Left ventricle myocardium inferior (tissue), 1 donor: ENCODE results near the gene ZNF177. TPM values are rescaled to one million over a fixed set of nuclear protein-coding genes. Genes with fewer than 3 reads are reported as not detected.

Experiments
- DNase-seq: peaks from one replicate; pipeline ENCODE4 v3.0.0-alpha.2; 2020
- H3K27ac ChIP-seq: fragments of 200-600 bp; replicated peaks from 2 replicates; pipeline ENCODE4 v1.8.0; 2021
- H3K27me3 ChIP-seq: fragments of 200-600 bp; 2 replicates; pipeline ENCODE4 v1.8.0; 2021; ENCODE audit warnings: low read depth
- H3K36me3 ChIP-seq: fragments of 200-600 bp; 2 replicates; pipeline ENCODE4 v1.8.0; 2021
- H3K4me1 ChIP-seq: fragments of 200-600 bp; 2 replicates; pipeline ENCODE4 v1.8.0; 2021
- H3K4me3 ChIP-seq: fragments of 200-600 bp; 2 replicates; pipeline ENCODE4 v1.8.0; 2021; ENCODE audit warnings: mild to moderate bottlenecking, moderate library complexity
- H3K9me3 ChIP-seq: fragments of 200-600 bp; replicated peaks from 2 replicates; pipeline ENCODE4 v1.8.0; 2021
- intact Hi-C: fragments of 100-400 bp; cut with micrococcal nuclease; formaldehyde crosslinking; loops from one replicate; pipeline ENCODE4 v1.11.0; 2022
- total RNA-seq: library from RNA; stranded (reverse); fragmentation: NEBNext Ultra II Directional; extraction: Animal tissue kit (Norgen Biotek cat#: 25700); gene quantifications from one replicate; pipeline ENCODE4 v1.2.1, GENCODE V29; 2021
- TF ChIP-seq, protein P1 (sequence below): fragments of 200-600 bp; IDR thresholded peaks from 2 replicates; pipeline ENCODE4 v1.8.0; 2021; ENCODE audit warnings: antibody characterized with exemption, mild to moderate bottlenecking, borderline replicate concordance
- donor health status: DM: no; HTN: yes; CAD: no; lungs with severe emphysema.

Gene ZNF177
- total RNA-seq, 1 donor from 2014 or later: 3.5 TPM

DNA sequence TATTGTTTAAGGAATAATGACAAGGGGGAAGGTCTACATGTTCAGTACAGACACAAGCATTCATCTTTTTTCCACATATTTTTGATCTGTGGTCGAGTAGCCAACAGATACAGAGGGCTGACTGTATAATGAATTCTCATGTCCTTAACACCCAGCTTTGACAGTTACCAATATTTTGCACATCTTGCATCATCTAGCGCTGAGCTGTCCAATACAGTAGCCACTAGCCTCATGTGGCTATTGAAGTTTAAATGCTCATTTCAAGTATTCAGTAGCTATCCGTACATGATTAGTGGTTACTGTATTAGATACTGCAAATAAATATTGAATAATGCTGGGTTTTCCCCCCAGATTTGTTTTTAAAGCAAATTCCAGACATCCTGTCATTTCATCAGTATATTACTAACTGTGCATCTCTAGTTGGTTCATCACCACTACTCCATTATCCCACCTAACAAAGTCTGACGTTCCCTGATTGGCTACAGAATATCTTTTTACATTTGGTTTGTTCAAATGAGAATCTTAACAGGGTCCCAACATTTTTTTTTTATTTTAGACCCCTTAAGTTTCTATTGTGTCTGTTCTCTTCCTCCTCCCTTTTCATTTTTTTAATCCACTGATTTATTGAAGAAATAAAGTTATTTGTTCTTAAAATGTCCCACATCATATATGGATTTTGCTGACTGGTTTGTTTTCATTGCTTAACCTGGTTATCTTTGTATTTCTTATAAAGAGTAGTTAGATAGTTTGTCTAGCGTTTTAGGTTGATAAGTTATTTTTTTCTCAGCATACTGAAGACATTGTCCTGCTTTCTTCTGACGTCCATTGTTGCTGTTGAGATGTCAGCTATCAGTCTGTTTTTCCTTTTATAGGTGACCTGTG is 8.2 kb downstream of the ZNF177 start:
- intact Hi-C loops: no loop called here
- H3K4me3 ChIP-seq: no peak overlapping the region
- peaks cover 100% of the 10 kb centered on the region for H3K36me3 ChIP-seq
- no peak overlapping the region for H3K27ac ChIP-seq
- TF ChIP-seq, protein P1, sequence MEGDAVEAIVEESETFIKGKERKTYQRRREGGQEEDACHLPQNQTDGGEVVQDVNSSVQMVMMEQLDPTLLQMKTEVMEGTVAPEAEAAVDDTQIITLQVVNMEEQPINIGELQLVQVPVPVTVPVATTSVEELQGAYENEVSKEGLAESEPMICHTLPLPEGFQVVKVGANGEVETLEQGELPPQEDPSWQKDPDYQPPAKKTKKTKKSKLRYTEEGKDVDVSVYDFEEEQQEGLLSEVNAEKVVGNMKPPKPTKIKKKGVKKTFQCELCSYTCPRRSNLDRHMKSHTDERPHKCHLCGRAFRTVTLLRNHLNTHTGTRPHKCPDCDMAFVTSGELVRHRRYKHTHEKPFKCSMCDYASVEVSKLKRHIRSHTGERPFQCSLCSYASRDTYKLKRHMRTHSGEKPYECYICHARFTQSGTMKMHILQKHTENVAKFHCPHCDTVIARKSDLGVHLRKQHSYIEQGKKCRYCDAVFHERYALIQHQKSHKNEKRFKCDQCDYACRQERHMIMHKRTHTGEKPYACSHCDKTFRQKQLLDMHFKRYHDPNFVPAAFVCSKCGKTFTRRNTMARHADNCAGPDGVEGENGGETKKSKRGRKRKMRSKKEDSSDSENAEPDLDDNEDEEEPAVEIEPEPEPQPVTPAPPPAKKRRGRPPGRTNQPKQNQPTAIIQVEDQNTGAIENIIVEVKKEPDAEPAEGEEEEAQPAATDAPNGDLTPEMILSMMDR: no peak
- no peak for DNase-seq
- no peaks in the 10 kb centered on the region for H3K4me1 ChIP-seq
- no peaks in the 10 kb centered on the region for H3K27me3 ChIP-seq
- H3K9me3 ChIP-seq: peaks cover 100% of the 10 kb centered on the region

DNA sequence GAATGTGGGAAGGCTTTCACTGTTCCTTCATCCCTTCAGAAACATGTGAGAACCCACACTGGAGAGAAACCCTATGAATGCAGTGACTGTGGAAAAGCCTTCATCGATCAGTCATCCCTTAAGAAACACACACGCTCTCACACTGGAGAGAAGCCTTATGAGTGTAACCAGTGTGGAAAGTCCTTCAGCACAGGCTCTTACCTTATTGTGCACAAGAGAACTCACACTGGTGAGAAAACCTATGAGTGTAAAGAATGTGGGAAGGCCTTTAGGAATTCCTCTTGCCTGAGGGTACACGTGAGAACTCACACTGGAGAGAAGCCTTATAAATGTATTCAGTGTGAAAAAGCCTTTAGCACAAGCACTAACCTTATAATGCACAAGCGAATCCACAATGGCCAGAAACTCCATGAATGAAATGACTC is 18.6 kb downstream of the ZNF177 start:
- peaks cover 100% of the 10 kb centered on the region for H3K36me3 ChIP-seq
- no peak overlapping the region for H3K4me3 ChIP-seq
- no peak for DNase-seq
- H3K27me3 ChIP-seq: no peaks in the 10 kb centered on the region
- intact Hi-C loops: no loop called here
- H3K4me1 ChIP-seq: no peaks in the 10 kb centered on the region
- TF ChIP-seq, protein P1: no peak
- peaks cover 100% of the 10 kb centered on the region for H3K9me3 ChIP-seq
- H3K27ac ChIP-seq: no peak overlapping the region

DNA sequence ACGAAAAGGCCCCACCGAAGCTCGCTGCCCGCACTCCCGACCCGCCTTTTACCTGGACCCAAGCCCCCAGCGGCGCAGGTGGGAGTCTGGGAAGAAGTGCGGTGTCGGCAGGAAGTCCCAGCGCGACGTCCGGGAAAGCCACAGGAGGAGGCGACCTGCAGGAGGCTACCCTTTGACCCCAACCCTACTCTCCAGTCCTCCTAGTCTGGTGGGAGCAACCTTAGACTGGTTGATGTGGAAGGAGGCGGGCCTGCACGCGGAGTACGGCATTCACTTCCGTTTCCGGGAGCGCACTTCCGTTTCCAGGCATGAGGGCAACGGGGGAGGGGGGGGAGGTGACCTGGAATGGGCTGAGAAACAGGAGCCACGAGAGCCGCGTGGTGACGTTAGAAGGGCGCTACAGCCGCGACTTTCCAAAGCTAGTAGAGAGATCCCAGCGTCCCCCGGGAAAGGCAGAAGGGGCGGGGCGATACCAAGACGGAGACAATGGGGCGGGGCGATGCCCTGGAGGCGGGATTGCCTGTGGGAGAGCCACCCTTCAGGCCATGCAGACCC is 44.1 kb downstream of the ZNF177 start:
- TF ChIP-seq, protein P1: no peak
- peaks cover 88% of the 10 kb centered on the region for H3K9me3 ChIP-seq
- peak overlapping the region; percentile 81 for H3K4me3 ChIP-seq
- H3K4me1 ChIP-seq: peaks cover 22% of the 10 kb centered on the region
- peak; percentile 84 for DNase-seq
- intact Hi-C loops: no loop called here
- peaks cover 21% of the 10 kb centered on the region for H3K36me3 ChIP-seq
- H3K27me3 ChIP-seq: no peaks in the 10 kb centered on the region
- peak overlapping the region; percentile 79 for H3K27ac ChIP-seq

DNA sequence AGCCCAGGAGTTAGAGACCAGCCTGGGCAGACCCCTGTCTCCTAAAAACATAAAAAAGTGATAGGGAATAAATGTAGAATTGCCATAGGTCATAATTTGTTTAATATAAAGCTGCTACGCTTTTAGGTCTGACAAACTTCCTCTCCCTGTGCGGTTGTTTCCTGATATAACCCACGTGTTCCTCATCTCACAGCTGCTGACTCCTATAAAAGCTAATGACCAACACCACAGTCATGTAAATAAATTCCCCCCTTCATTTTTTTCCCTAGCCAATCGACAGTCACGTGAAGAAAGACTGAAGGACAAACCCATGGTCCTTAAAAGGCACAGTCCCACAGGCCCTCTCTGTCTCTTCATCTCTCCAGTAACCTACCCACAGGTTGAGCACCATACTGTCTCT is 45.0 kb downstream of the ZNF177 start:
- Histone ChIP-seq H3K4me3 (peak overlapping the region; percentile 81), H3K9me3 (peaks cover 94% of the 10 kb centered on the region), H3K27me3 (no peaks in the 10 kb centered on the region), H3K4me1 (peaks cover 22% of the 10 kb centered on the region), H3K36me3 (peaks cover 31% of the 10 kb centered on the region), H3K27ac (no peak overlapping the region)
- intact Hi-C loops: no loop called here
- TF ChIP-seq, protein P1: no peak
- DNase-seq: no peak

DNA sequence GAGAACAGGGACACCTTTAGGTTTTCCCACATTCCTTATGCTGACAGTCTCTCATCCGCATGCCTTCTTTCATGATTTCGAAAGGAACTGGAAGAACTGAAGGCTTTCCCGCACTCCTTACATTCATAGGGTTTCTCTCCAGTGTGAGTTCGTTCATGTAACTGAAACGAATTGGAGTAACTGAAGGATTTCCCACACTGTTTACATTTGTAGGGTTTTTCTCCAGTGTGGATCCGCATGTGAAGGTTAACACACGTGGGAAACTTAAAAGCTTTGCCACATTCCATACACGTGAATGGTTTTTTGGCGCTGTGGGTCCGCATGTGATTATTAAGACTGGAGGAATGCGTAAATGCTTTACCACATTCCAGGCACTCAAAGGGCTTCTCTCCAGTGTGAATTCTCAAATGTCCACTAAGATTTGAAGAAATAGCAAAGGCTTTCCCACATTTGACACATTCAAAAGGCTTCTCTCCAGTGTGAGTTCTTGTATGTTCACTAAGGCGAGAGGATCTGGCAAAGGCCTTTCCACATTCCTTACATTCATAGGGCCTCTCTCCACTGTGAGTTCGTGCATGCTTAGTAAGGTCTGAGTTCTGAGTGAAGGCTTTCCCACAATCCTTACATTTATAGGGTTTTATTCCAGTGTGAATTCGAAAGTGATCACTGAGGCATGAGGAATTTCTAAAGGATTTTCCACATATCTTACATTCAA is 50.6 kb downstream of the ZNF177 start:
- TF ChIP-seq, protein P1: no peak
- no peak overlapping the region for H3K4me3 ChIP-seq
- no peaks in the 10 kb centered on the region for H3K4me1 ChIP-seq
- intact Hi-C loops: no loop called here
- no peak for DNase-seq
- no peaks in the 10 kb centered on the region for H3K27me3 ChIP-seq
- peaks cover 100% of the 10 kb centered on the region for H3K9me3 ChIP-seq
- peaks cover 67% of the 10 kb centered on the region for H3K36me3 ChIP-seq
- no peak overlapping the region for H3K27ac ChIP-seq
